Adrenal gland (tissue), 5 donors: ENCODE data around the gene GJB1.

Experiments
- CTCF ChIP-seq, 6 experiments: fragments of 450-650 bp in 4 of 6; fragments of 200-600 bp in 2 of 6; sonication (generic) in 1 of 6; IDR thresholded peaks; 1 replicate in 5 of 6; 2 replicates in 1 of 6; pipeline versions ENCODE4 v1.5.1 to v1.8.0; 2016 to 2021; ENCODE audit warnings: antibody characterized with exemption in 6 of 6, mild to moderate bottlenecking in 2 of 6, moderate library complexity in 1 of 6
- POLR2A ChIP-seq, 2 donors: fragments of 450-650 bp; IDR thresholded peaks; one replicate each; pipeline ENCODE4 v1.6.1; 2017; ENCODE audit warnings: antibody characterized with exemption in 2 of 2, mild to moderate bottlenecking in 2 of 2, moderate library complexity in 1 of 2
- donor health status: DM: no; HTN: no; CAD: no.

- TF ChIP-seq CTCF (IDR thresholded peaks at IDR 0.05): no peak
- TF ChIP-seq POLR2A (IDR thresholded peaks at IDR 0.05): no peak
These were observed 1.9 kb upstream of the GJB1 start for GRCh38 chrX:71221145-71221544.
